ENCODE data around the gene XPC. TPM values are rescaled to one million over a fixed set of nuclear protein-coding genes. Genes with fewer than 3 reads are reported as not detected.

The XPC gene
- total and polyA plus RNA-seq, 2 experiments from 2014 or later, result 27.3 to 29.5 TPM

GRCh38 chr3:14135581-14135980 lies 42.8 kb downstream of the XPC start:
- 86% methylated on average over 11 of the region's 11 CpGs for WGBS (ENCODE audit: low lambda C conversion rate, missing lambda C conversion rate)
- Histone ChIP-seq H3K27ac (no peak overlapping the region), H3K36me3 (replicated peaks; ENCODE audit: insufficient read depth, low read depth) (no peaks in the 10 kb centered on the region), H3K9me3 (ENCODE audit: low read depth) (no peaks in the 10 kb centered on the region), H2AFZ (no peak overlapping the region), H3K27me3 (no peaks in the 10 kb centered on the region), H3K79me2 (no peaks in the 10 kb centered on the region), H3K4me1 (ENCODE audit: insufficient read depth) (no peaks in the 10 kb centered on the region), H3K9me2 (replicated peaks; ENCODE audit: insufficient read depth) (no peaks in the 10 kb centered on the region), H3K4me2 (no peak overlapping the region), H4K20me1 (ENCODE audit: insufficient read depth, poor library complexity, severe bottlenecking) (peaks cover 3% of the 10 kb centered on the region), H3K4me3 (no peak overlapping the region)
- DNase-seq (ENCODE audit: low spot score), result no peak
- TF ChIP-seq EZH2 (IDR thresholded peaks at IDR 0.05; ENCODE audit: borderline replicate concordance) (no peak), EZH2phosphoT487 (IDR thresholded peaks at IDR 0.05; ENCODE audit: low read depth, severe bottlenecking, unreplicated experiment) (no peak), CTCF (IDR thresholded peaks at IDR 0.05; ENCODE audit: poor library complexity) (no peak)

DNA sequence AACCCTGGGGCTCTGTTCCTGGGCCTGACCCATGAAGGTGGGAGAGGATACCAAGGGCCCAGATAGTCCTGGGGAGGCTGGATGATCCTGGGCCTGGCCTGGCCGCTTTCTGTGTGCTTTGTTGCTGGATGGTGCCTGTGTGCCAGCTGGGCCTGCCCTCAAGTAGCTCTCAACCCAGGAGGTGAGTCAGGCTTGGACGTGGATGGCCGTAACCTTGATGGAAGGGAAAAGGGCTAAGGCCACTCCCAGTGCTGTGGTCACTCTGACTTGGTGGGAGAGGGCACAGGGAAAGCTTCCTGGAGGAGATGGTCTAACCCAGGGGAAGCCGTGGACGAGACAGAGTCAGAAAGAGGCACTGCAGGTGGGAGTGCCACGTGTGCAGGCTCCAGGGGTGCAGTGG lies 44.1 kb downstream of the XPC start:
- TF ChIP-seq EZH2 (IDR thresholded peaks at IDR 0.05; ENCODE audit: borderline replicate concordance) (no peak), EZH2phosphoT487 (IDR thresholded peaks at IDR 0.05; ENCODE audit: low read depth, severe bottlenecking, unreplicated experiment) (no peak), CTCF (IDR thresholded peaks at IDR 0.05; ENCODE audit: poor library complexity) (no peak)
- no peak overlapping the region for H3K4me3 ChIP-seq
- H3K9me2 ChIP-seq (replicated peaks; ENCODE audit: insufficient read depth), result no peaks in the 10 kb centered on the region
- WGBS (ENCODE audit: low lambda C conversion rate, missing lambda C conversion rate), result 97% methylated on average over 6 of the region's 6 CpGs
- no peaks in the 10 kb centered on the region for H3K27me3 ChIP-seq
- H3K36me3 ChIP-seq (replicated peaks; ENCODE audit: insufficient read depth, low read depth), result no peaks in the 10 kb centered on the region
- peaks cover 3% of the 10 kb centered on the region for H4K20me1 ChIP-seq (ENCODE audit: insufficient read depth, poor library complexity, severe bottlenecking)
- no peak for DNase-seq (ENCODE audit: low spot score)
- no peaks in the 10 kb centered on the region for H3K4me1 ChIP-seq (ENCODE audit: insufficient read depth)
- H3K27ac ChIP-seq, result no peak overlapping the region
- H3K9me3 ChIP-seq (ENCODE audit: low read depth), result no peaks in the 10 kb centered on the region
- no peak overlapping the region for H2AFZ ChIP-seq
- H3K4me2 ChIP-seq, result no peak overlapping the region
- H3K79me2 ChIP-seq, result peaks cover 8% of the 10 kb centered on the region

- Histone ChIP-seq H3K4me1 (ENCODE audit: insufficient read depth) (no peaks in the 10 kb centered on the region), H2AFZ (no peak overlapping the region), H3K27ac (no peak overlapping the region), H4K20me1 (ENCODE audit: insufficient read depth, poor library complexity, severe bottlenecking) (peaks cover 3% of the 10 kb centered on the region), H3K79me2 (peaks cover 12% of the 10 kb centered on the region), H3K27me3 (no peaks in the 10 kb centered on the region), H3K4me2 (no peak overlapping the region), H3K9me2 (replicated peaks; ENCODE audit: insufficient read depth) (no peaks in the 10 kb centered on the region), H3K4me3 (no peak overlapping the region), H3K9me3 (ENCODE audit: low read depth) (no peaks in the 10 kb centered on the region), H3K36me3 (replicated peaks; ENCODE audit: insufficient read depth, low read depth) (no peaks in the 10 kb centered on the region)
- TF ChIP-seq EZH2phosphoT487 (IDR thresholded peaks at IDR 0.05; ENCODE audit: low read depth, severe bottlenecking, unreplicated experiment), result no peak
- TF ChIP-seq EZH2 (IDR thresholded peaks at IDR 0.05; ENCODE audit: borderline replicate concordance), result no peak
- no peak for TF ChIP-seq CTCF (IDR thresholded peaks at IDR 0.05; ENCODE audit: poor library complexity)
- WGBS (ENCODE audit: low lambda C conversion rate, missing lambda C conversion rate), result 96% methylated on average over 5 of the region's 5 CpGs
- DNase-seq (ENCODE audit: low spot score), result no peak
Observed at GRCh38 chr3:14133876-14134275, 44.5 kb downstream of the XPC start.

All from hepatocyte (in vitro differentiated cells).